Spleen (tissue), 7 donors: ENCODE results near the gene SEC14L6.

ENCODE experiments used
- POLR2A ChIP-seq, 3 donors: fragments of 450-650 bp; IDR thresholded peaks; one replicate each; pipeline ENCODE4 v1.5.1; 2017; ENCODE audit warnings: antibody characterized with exemption in 3 of 3, mild to moderate bottlenecking in 1 of 3
- TF ChIP-seq, protein P1 (sequence below), 11 experiments: fragments of 200-600 bp in 7 of 11; fragments of 450-650 bp in 4 of 11; sonication (generic) in 4 of 11; IDR thresholded peaks in 8 of 11; conservative IDR thresholded peaks in 3 of 11; 1 replicate in 7 of 11; 2 replicates in 4 of 11; pipeline versions ENCODE4 v1.4.0 to v1.8.0; 2016 to 2021; ENCODE audit warnings: antibody characterized with exemption in 11 of 11, inconsistent platforms in 4 of 11, mild to moderate bottlenecking in 1 of 11
- donor health status: DM: no; HTN: no; CAD: no; lungs with moderate emphysema.
- donor health status: DM: no; HTN: no; CAD: no.
- donor health status: DM: no; HTN: no; CAD: no.

DNA sequence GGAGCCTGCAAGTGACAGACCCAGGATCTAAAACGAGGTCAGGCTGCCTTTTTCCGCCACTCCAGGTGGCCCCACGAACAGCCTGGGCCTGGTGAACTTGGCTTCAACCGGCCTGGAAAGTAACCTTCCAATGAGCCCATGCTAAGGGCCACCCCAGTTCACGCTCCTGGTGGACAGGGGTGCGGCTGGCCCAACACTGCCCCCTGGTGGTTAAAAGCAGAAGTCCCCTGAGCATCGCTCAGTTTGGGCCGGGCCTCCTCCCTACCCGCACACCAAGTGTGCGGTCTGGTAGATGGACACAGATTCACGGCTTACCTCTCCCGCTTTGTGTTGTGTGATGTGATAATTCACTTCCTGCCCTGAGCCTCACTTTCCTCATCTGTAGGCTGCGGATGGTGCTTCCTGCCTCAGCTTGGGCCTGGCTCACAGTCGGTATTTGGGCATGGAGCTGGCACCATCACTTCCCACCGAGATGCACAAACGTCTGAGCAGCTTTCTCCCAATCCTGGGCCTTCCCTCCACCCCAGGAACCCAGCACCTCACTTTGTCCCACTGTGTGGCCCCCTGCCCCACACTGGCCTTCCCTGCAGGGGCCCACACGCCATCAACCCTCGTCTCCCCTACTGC, 61.1 kb downstream of the SEC14L6 start:
- TF ChIP-seq, protein P1, sequence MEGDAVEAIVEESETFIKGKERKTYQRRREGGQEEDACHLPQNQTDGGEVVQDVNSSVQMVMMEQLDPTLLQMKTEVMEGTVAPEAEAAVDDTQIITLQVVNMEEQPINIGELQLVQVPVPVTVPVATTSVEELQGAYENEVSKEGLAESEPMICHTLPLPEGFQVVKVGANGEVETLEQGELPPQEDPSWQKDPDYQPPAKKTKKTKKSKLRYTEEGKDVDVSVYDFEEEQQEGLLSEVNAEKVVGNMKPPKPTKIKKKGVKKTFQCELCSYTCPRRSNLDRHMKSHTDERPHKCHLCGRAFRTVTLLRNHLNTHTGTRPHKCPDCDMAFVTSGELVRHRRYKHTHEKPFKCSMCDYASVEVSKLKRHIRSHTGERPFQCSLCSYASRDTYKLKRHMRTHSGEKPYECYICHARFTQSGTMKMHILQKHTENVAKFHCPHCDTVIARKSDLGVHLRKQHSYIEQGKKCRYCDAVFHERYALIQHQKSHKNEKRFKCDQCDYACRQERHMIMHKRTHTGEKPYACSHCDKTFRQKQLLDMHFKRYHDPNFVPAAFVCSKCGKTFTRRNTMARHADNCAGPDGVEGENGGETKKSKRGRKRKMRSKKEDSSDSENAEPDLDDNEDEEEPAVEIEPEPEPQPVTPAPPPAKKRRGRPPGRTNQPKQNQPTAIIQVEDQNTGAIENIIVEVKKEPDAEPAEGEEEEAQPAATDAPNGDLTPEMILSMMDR (IDR thresholded peaks at IDR 0.05 in 8 of 11, conservative IDR thresholded peaks at IDR 0.05 in 3 of 11), result peak; percentile 87 to 98 (median 97)
- TF ChIP-seq POLR2A (IDR thresholded peaks at IDR 0.05), result no peak
